Uterus (tissue), 2 donors: Measurements from ENCODE around the gene CALCB.

Experiments
- POLR2A ChIP-seq, 2 donors: fragments of 450-650 bp; IDR thresholded peaks; one replicate each; pipeline ENCODE4 v1.6.1; 2016; ENCODE audit warnings: antibody characterized with exemption in 2 of 2, mild to moderate bottlenecking in 1 of 2, moderate library complexity in 1 of 2
- TF ChIP-seq, protein P1 (sequence below), 4 experiments: fragments of 200-600 bp in 2 of 4; fragments of 450-650 bp in 2 of 4; sonication (generic) in 2 of 4; IDR thresholded peaks; one replicate each; pipeline ENCODE4 v1.5.1; 2016 to 2019; ENCODE audit warnings: antibody characterized with exemption in 4 of 4, mild to moderate bottlenecking in 2 of 4, moderate library complexity in 1 of 4

DNA sequence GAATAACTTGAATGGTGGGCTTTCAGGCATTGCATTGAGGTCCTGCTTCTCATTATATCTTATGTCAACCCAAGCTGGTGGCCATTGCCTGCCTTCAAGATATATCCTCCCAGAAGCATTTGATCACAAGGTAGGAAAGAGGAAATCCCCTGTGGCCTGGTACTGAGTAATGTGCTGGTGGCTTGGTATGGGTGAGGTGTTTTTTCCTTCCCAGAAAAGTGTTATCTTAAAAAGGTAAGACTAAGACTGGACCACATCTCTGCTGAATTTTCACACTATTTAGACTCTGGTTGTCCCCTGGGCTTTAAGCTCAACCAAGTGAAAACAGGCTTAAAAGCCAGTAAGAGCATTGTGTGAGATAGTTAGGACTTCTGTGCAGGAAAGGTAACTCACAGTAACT, 45.0 kb downstream of the CALCB start:
- TF ChIP-seq, protein P1, sequence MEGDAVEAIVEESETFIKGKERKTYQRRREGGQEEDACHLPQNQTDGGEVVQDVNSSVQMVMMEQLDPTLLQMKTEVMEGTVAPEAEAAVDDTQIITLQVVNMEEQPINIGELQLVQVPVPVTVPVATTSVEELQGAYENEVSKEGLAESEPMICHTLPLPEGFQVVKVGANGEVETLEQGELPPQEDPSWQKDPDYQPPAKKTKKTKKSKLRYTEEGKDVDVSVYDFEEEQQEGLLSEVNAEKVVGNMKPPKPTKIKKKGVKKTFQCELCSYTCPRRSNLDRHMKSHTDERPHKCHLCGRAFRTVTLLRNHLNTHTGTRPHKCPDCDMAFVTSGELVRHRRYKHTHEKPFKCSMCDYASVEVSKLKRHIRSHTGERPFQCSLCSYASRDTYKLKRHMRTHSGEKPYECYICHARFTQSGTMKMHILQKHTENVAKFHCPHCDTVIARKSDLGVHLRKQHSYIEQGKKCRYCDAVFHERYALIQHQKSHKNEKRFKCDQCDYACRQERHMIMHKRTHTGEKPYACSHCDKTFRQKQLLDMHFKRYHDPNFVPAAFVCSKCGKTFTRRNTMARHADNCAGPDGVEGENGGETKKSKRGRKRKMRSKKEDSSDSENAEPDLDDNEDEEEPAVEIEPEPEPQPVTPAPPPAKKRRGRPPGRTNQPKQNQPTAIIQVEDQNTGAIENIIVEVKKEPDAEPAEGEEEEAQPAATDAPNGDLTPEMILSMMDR (IDR thresholded peaks at IDR 0.05): no peak
- no peak for TF ChIP-seq POLR2A (IDR thresholded peaks at IDR 0.05)
